HepG2 (cell line): ENCODE results near the gene CCL22. TPM values are rescaled to one million over a fixed set of nuclear protein-coding genes. Genes with fewer than 3 reads are reported as not detected.

Experiments used
- ATAD3A ChIP-seq: sonication (generic); formaldehyde crosslinking; IDR thresholded peaks from 2 replicates; pipeline ENCODE4 v1.4.0; 2020; ENCODE audit warnings: missing genetic modification reagents
- CERS6 ChIP-seq: sonication (generic); formaldehyde crosslinking; IDR thresholded peaks from 2 replicates; pipeline ENCODE4 v1.5.0; 2020; ENCODE audit warnings: missing genetic modification reagents
- DMAP1 ChIP-seq: IDR thresholded peaks from 2 replicates; pipeline ENCODE4 v1.6.1; 2016
- E2F2 ChIP-seq: sonication (generic); formaldehyde crosslinking; IDR thresholded peaks from 2 replicates; pipeline ENCODE4 v1.4.0; 2020; ENCODE audit warnings: missing genetic modification reagents, borderline replicate concordance
- EED ChIP-seq: sonication (generic); formaldehyde crosslinking; IDR thresholded peaks from 2 replicates; pipeline ENCODE4 v1.5.0; 2020; ENCODE audit warnings: mild to moderate bottlenecking, missing genetic modification reagents
- EHMT2 ChIP-seq: fragments of 200-600 bp; sonication (generic); IDR thresholded peaks from 2 replicates; pipeline ENCODE4 v1.7.0; 2017; ENCODE audit warnings: antibody characterized with exemption, low read depth, low read length, borderline replicate concordance
- HIVEP1 ChIP-seq: sonication (generic); formaldehyde crosslinking; IDR thresholded peaks from 2 replicates; pipeline ENCODE4 v1.4.0; 2020; ENCODE audit warnings: mild to moderate bottlenecking, missing genetic modification reagents
- KMT2B ChIP-seq: IDR thresholded peaks from 2 replicates; pipeline ENCODE4 v1.6.1; 2016; ENCODE audit warnings: missing genetic modification reagents, missing compliant biosample characterization
- NFE2L2 ChIP-seq: fragments of 150-350 bp; IDR thresholded peaks from 2 replicates; pipeline ENCODE4 v1.6.1; 2014; ENCODE audit warnings: low read length
- ONECUT2 ChIP-seq: sonication (generic); formaldehyde crosslinking; IDR thresholded peaks from 2 replicates; pipeline ENCODE4 v1.4.0; 2020; ENCODE audit warnings: missing genetic modification reagents
- POGK ChIP-seq: sonication (generic); formaldehyde crosslinking; conservative IDR thresholded peaks from 2 replicates; pipeline ENCODE4 v1.8.0; 2022; ENCODE audit warnings: mild to moderate bottlenecking, moderate library complexity, missing genetic modification reagents
- SMYD3 ChIP-seq: sonication (generic); formaldehyde crosslinking; IDR thresholded peaks from 2 replicates; pipeline ENCODE4 v1.8.1; 2023; ENCODE audit warnings: mild to moderate bottlenecking, missing genetic modification reagents
- SP140L ChIP-seq: sonication (generic); formaldehyde crosslinking; IDR thresholded peaks from 2 replicates; pipeline ENCODE4 v1.4.0; 2020; ENCODE audit warnings: missing genetic modification reagents, borderline replicate concordance
- SP2 ChIP-seq: sonication (generic); formaldehyde crosslinking; IDR thresholded peaks from 2 replicates; pipeline ENCODE4 v1.5.1; 2020; ENCODE audit warnings: mild to moderate bottlenecking, missing genetic modification reagents
- THAP11 ChIP-seq: IDR thresholded peaks from 2 replicates; pipeline ENCODE4 v1.6.1; 2016; ENCODE audit warnings: missing biosample characterization, missing genetic modification reagents
- TP53 ChIP-seq: sonication (generic); formaldehyde crosslinking; conservative IDR thresholded peaks from 2 replicates; pipeline ENCODE4 v1.4.0; 2020; ENCODE audit warnings: missing genetic modification reagents
- YY1 ChIP-seq: IDR thresholded peaks from 2 replicates; pipeline ENCODE4 v1.6.1; 2011; ENCODE audit warnings: low read length, low read depth, moderate library complexity, mild to moderate bottlenecking; ENCODE audit not compliant: insufficient read depth, insufficient replicate concordance
- ZBTB20 ChIP-seq: sonication (generic); formaldehyde crosslinking; IDR thresholded peaks from 2 replicates; pipeline ENCODE4 v1.8.1; 2023; ENCODE audit warnings: missing genetic modification reagents, low read depth, mild to moderate bottlenecking, borderline replicate concordance
- ZFX ChIP-seq: sonication (generic); formaldehyde crosslinking; IDR thresholded peaks from 2 replicates; pipeline ENCODE4 v1.4.0; 2020; ENCODE audit warnings: mild to moderate bottlenecking, low read depth, missing genetic modification reagents, moderate library complexity
- ZNF382 ChIP-seq: sonication (generic); formaldehyde crosslinking; IDR thresholded peaks from 2 replicates; pipeline ENCODE4 v1.5.0; 2020; ENCODE audit warnings: missing genetic modification reagents, mild to moderate bottlenecking, borderline replicate concordance
- ZNF530 ChIP-seq: sonication (generic); formaldehyde crosslinking; IDR thresholded peaks from 2 replicates; pipeline ENCODE4 v1.5.0; 2020; ENCODE audit warnings: low read depth, mild to moderate bottlenecking, missing genetic modification reagents
- ZNF558 ChIP-seq: sonication (generic); formaldehyde crosslinking; IDR thresholded peaks from 2 replicates; pipeline ENCODE4 v1.9.0; 2022; ENCODE audit warnings: mild to moderate bottlenecking, missing genetic modification reagents, borderline replicate concordance
- ZNF567 ChIP-seq: sonication (generic); formaldehyde crosslinking; IDR thresholded peaks from 2 replicates; pipeline ENCODE4 v1.8.1; 2023; ENCODE audit warnings: mild to moderate bottlenecking, missing genetic modification reagents, borderline replicate concordance
- ZNF570 ChIP-seq: sonication (generic); formaldehyde crosslinking; IDR thresholded peaks from 2 replicates; pipeline ENCODE4 v1.4.0; 2020; ENCODE audit warnings: mild to moderate bottlenecking, missing genetic modification reagents, borderline replicate concordance
- ZSCAN31 ChIP-seq: sonication (generic); formaldehyde crosslinking; IDR thresholded peaks from 2 replicates; pipeline ENCODE4 v1.5.0; 2020; ENCODE audit warnings: low read depth, mild to moderate bottlenecking, missing genetic modification reagents
- polyA plus RNA-seq, 8 experiments: library from polyadenylated mRNA; depleted of rRNA in 3 of 8; stranded (reverse) in 7 of 8; unstranded in 1 of 8; fragments of >200 nt; fragmentation: Illumina TruSeq in 4 of 8; extraction: Trizol in 4 of 8; gene quantifications; 2 replicates each; pipeline versions ENCODE4 v1.2.1 to v1.2.3, GENCODE V29; 2011 to 2016; ENCODE audit warnings: low read depth in 4 of 8, missing spikeins in 1 of 8, mixed read lengths in 1 of 8; ENCODE audit not compliant: insufficient read depth in 1 of 8
- total RNA-seq, 5 experiments: library from RNA; depleted of rRNA; stranded (reverse); fragments of >200 nt; fragmentation: Illumina TruSeq; extraction: Trizol; gene quantifications; 2 replicates each; pipeline ENCODE4 v1.2.3, GENCODE V29; 2016; ENCODE audit warnings: low read depth in 1 of 5
- TF ChIP-seq, protein P1 (sequence below): sonication (generic); formaldehyde crosslinking; IDR thresholded peaks from 2 replicates; pipeline ENCODE4 v1.4.0; 2020; ENCODE audit warnings: missing genetic modification reagents

The CCL22 gene
- total and polyA plus RNA-seq, 2 of the 13 experiments (the other 11 are each of a cell fraction or from before 2014, with no cell fraction given) = not detected

DNA sequence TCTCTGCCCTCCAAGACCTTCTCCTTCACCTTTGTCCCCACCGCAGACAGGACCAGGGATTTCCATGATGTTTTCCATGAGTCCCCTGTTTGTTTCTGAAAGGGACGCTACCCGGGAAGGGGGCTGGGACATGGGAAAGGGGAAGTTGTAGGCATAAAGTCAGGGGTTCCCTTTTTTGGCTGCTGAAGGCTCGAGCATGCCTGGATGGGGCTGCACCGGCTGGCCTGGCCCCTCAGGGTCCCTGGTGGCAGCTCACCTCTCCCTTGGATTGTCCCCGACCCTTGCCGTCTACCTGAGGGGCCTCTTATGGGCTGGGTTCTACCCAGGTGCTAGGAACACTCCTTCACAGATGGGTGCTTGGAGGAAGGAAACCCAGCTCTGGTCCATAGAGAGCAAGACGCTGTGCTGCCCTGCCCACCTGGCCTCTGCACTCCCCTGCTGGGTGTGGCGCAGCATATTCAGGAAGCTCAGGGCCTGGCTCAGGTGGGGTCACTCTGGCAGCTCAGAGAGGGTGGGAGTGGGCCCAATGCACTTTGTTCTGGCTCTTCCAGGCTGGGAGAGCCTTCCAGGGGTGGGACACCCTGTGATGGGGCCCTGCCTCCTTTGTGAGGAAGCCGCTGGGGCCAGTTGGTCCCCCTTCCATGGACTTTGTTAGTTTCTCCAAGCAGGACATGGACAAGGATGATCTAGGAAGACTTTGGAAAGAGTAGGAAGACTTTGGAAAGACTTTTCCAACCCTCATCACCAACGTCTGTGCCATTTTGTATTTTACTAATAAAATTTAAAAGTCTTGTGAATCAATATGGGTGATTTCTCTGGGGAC is 25.9 kb downstream of the CCL22 start (continued):
- no peak for TF ChIP-seq ATAD3A (CRISPR knock-in tag)
- TF ChIP-seq SMYD3 (CRISPR knock-in tag) = no peak
- no peak for TF ChIP-seq TP53 (CRISPR knock-in tag)
- no peak for TF ChIP-seq ZNF570
- no peak for TF ChIP-seq DMAP1 (CRISPR knock-in tag)
- TF ChIP-seq SP2 (CRISPR knock-in tag) = no peak
- TF ChIP-seq ZSCAN31 = no peak
- no peak for TF ChIP-seq ZNF530 (CRISPR knock-in tag)
- no peak for TF ChIP-seq E2F2 (CRISPR knock-in tag)
- TF ChIP-seq EHMT2 = no peak
- 0 out of 2 replicates have a peak, but pooled peaks have one; percentile 11 for TF ChIP-seq KMT2B (CRISPR knock-in tag)
- TF ChIP-seq THAP11 (CRISPR knock-in tag) = no peak
- peak; percentile 38 for TF ChIP-seq ZFX (CRISPR knock-in tag)
- no peak for TF ChIP-seq ONECUT2 (CRISPR knock-in tag)
- TF ChIP-seq ZNF382 (CRISPR knock-in tag) = no peak
- no peak for TF ChIP-seq CERS6 (CRISPR knock-in tag)
- no peak for TF ChIP-seq ZNF558 (CRISPR knock-in tag)
- no peak for TF ChIP-seq SP140L (CRISPR knock-in tag)
- TF ChIP-seq POGK = no peak; the same call in 1 of the 2 replicates
- TF ChIP-seq YY1 = no peak
- no peak; the same call in 1 of the 2 replicates for TF ChIP-seq HIVEP1 (CRISPR knock-in tag)
- no peak for TF ChIP-seq EED (CRISPR knock-in tag)
- no peak for TF ChIP-seq ZBTB20 (CRISPR knock-in tag)
- TF ChIP-seq ZNF567 (CRISPR knock-in tag) = no peak
- TF ChIP-seq, protein P1, sequence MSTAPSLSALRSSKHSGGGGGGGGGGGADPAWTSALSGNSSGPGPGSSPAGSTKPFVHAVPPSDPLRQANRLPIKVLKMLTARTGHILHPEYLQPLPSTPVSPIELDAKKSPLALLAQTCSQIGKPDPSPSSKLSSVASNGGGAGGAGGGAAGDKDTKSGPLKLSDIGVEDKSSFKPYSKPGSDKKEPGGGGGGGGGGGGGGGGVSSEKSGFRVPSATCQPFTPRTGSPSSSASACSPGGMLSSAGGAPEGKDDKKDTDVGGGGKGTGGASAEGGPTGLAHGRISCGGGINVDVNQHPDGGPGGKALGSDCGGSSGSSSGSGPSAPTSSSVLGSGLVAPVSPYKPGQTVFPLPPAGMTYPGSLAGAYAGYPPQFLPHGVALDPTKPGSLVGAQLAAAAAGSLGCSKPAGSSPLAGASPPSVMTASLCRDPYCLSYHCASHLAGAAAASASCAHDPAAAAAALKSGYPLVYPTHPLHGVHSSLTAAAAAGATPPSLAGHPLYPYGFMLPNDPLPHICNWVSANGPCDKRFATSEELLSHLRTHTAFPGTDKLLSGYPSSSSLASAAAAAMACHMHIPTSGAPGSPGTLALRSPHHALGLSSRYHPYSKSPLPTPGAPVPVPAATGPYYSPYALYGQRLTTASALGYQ = peak; percentile 15; the same call in 1 of the 2 replicates
- TF ChIP-seq NFE2L2 = no peak
